Activated T-helper 2 cell treated with anti-CD3 and anti-CD28 coated beads, Interferon-gamma antibody, Interleukin-2, Interleukin-4, amounts not matched to agents 10 μg/mL and 5 μg/mL and 100 μg/mL, durations not matched to agents 14 hours and 24 hours and 36 hours (primary cell): Measurements from ENCODE around the gene BTBD18. TPM values are rescaled to one million over a fixed set of nuclear protein-coding genes. Genes with fewer than 3 reads are reported as not detected.
A peak's percentile ranks its signal among the peaks of the same experiment; 100 is the strongest.
"Not testable (repeated sequence)": the region's sequence is repeated elsewhere in the genome, so short reads cannot be mapped to it uniquely, and the experiment has no call there.

ENCODE experiments used
- DNase-seq: peaks from one replicate; pipeline ENCODE4 v3.0.0; 2021; ENCODE audit warnings: low spot score
- H3K27ac Mint-ChIP-seq: one replicate; pipeline ENCODE4 v1.8.0; 2021; ENCODE audit warnings: mixed read lengths
- H3K27me3 Mint-ChIP-seq: one replicate; pipeline ENCODE4 v1.8.0; 2021; ENCODE audit warnings: low read depth, mixed read lengths
- H3K36me3 Mint-ChIP-seq: one replicate; pipeline ENCODE4 v1.8.0; 2021; ENCODE audit warnings: low read depth, mixed read lengths
- H3K4me1 Mint-ChIP-seq: one replicate; pipeline ENCODE4 v1.8.0; 2021; ENCODE audit warnings: low read depth, mixed read lengths
- H3K4me3 Mint-ChIP-seq: one replicate; pipeline ENCODE4 v1.8.0; 2021; ENCODE audit warnings: low read depth, mild to moderate bottlenecking, moderate library complexity, mixed read lengths
- H3K9me3 Mint-ChIP-seq: one replicate; pipeline ENCODE4 v1.8.0; 2021; ENCODE audit warnings: mixed read lengths
- intact Hi-C: fragments of 100-400 bp; cut with micrococcal nuclease; formaldehyde crosslinking; loops from one replicate; pipeline ENCODE4 v1.15.1; 2023
- total RNA-seq: library from RNA; stranded (reverse); gene quantifications from 2 replicates; pipeline ENCODE4 v1.2.3, GENCODE V29; 2022

The BTBD18 gene
- total RNA-seq, 1 donor from 2014 or later: not detected

- intact Hi-C loops: loop anchor here (1.0 to 5.0 kb wide), 10 partner anchors 29 to 836 kb away; partner anchors contain the start of genes CLP1, LPXN, MED19 and TIMM10
- H3K4me3 Mint-ChIP-seq: peak within 1 kb of the TSS; percentile 96
- peak within 1 kb of the TSS; percentile 90 for H3K27ac Mint-ChIP-seq
- no peaks in the 10 kb centered on the region for H3K27me3 Mint-ChIP-seq
- H3K4me1 Mint-ChIP-seq: peaks cover 17% of the 10 kb centered on the region
- peaks cover 76% of the 10 kb centered on the region for H3K36me3 Mint-ChIP-seq
- no peaks in the 10 kb centered on the region for H3K9me3 Mint-ChIP-seq
- DNase-seq: peak; percentile 94
Measured at GRCh38 chr11:57741132-57742086, 10.2 kb downstream of the BTBD18 start, which contains the start of gene SELENOH. SELENOH (plus strand) TSS chr11:57741491; CDS start chr11:57741596, 105 bp downstream.

- no peak for DNase-seq
- H3K36me3 Mint-ChIP-seq: peaks cover 44% of the 10 kb centered on the region
Measured at GRCh38 chr11:57735619-57736298, 15.9 kb downstream of the BTBD18 start.

GRCh38 chr11:57732661-57733060, 19.0 kb downstream of the BTBD18 start:
- Mint-ChIP-seq H3K27ac (no peak overlapping the region), H3K27me3 (no peaks in the 10 kb centered on the region), H3K4me3 (no peak overlapping the region), H3K9me3 (no peaks in the 10 kb centered on the region), H3K36me3 (peaks cover 23% of the 10 kb centered on the region), H3K4me1 (peaks cover 15% of the 10 kb centered on the region)
- no peak for DNase-seq
- intact Hi-C loops: no loop called here

More at GRCh38 chr11:57735619-57736298, 15.9 kb downstream of the BTBD18 start:
- Mint-ChIP-seq H3K4me1 (peaks cover 15% of the 10 kb centered on the region), H3K27ac (peak overlapping the region; percentile 24), H3K4me3 (no peak overlapping the region), H3K27me3 (no peaks in the 10 kb centered on the region), H3K9me3 (no peaks in the 10 kb centered on the region)
- intact Hi-C loops: no loop called here

GRCh38 chr11:57729479-57729878, 22.1 kb downstream of the BTBD18 start:
- intact Hi-C loops: no loop called here
- Mint-ChIP-seq H3K4me3 (no peak overlapping the region), H3K4me1 (peaks cover 5% of the 10 kb centered on the region), H3K27me3 (no peaks in the 10 kb centered on the region), H3K36me3 (peaks cover 7% of the 10 kb centered on the region), H3K9me3 (no peaks in the 10 kb centered on the region), H3K27ac (no peak overlapping the region)
- DNase-seq: no peak

GRCh38 chr11:57728829-57729228, 22.8 kb downstream of the BTBD18 start:
- DNase-seq: no peak
- Mint-ChIP-seq H3K27ac (no peak overlapping the region), H3K4me1 (peaks cover 5% of the 10 kb centered on the region), H3K36me3 (peaks cover 3% of the 10 kb centered on the region), H3K9me3 (no peaks in the 10 kb centered on the region), H3K4me3 (no peak overlapping the region), H3K27me3 (no peaks in the 10 kb centered on the region)
- intact Hi-C loops: no loop called here

- H3K4me1 Mint-ChIP-seq: peaks cover 5% of the 10 kb centered on the region
- DNase-seq: no peak
- peaks cover 3% of the 10 kb centered on the region for H3K36me3 Mint-ChIP-seq
- no peak overlapping the region for H3K4me3 Mint-ChIP-seq
- no peaks in the 10 kb centered on the region for H3K9me3 Mint-ChIP-seq
- H3K27ac Mint-ChIP-seq: no peak overlapping the region
- intact Hi-C loops: no loop called here
- no peaks in the 10 kb centered on the region for H3K27me3 Mint-ChIP-seq
Measured at GRCh38 chr11:57727185-57727584, 24.4 kb downstream of the BTBD18 start.

GRCh38 chr11:57716726-57717125, 34.9 kb downstream of the BTBD18 start:
- intact Hi-C loops: loop anchor here (10.0 kb wide), 1 partner anchor 1838 kb away; no protein-coding TSS in a partner anchor
- not testable (repeated sequence) for DNase-seq, H3K9me3 Mint-ChIP-seq, H3K27me3 Mint-ChIP-seq, H3K27ac Mint-ChIP-seq, H3K4me3 Mint-ChIP-seq
- H3K4me1 Mint-ChIP-seq: peaks cover 13% of the 10 kb centered on the region
- H3K36me3 Mint-ChIP-seq: peaks cover 39% of the 10 kb centered on the region

- Mint-ChIP-seq H3K27me3 (no peaks in the 10 kb centered on the region), H3K36me3 (peaks cover 30% of the 10 kb centered on the region), H3K27ac (no peak overlapping the region), H3K4me1 (peaks cover 28% of the 10 kb centered on the region), H3K9me3 (no peaks in the 10 kb centered on the region), H3K4me3 (peak overlapping the region; percentile 99)
- no peak for DNase-seq
- intact Hi-C loops: loop anchor here (2.0 to 10.0 kb wide), 2 partner anchors 87 to 1841 kb away; no protein-coding TSS in a partner anchor
Measured at GRCh38 chr11:57713835-57714234, 37.8 kb downstream of the BTBD18 start.

- no peaks in the 10 kb centered on the region for H3K9me3 Mint-ChIP-seq
- peak within 1 kb of the TSS; percentile 99 for H3K4me3 Mint-ChIP-seq
- DNase-seq: peak; percentile 90
- H3K4me1 Mint-ChIP-seq: peaks cover 35% of the 10 kb centered on the region
- peaks cover 27% of the 10 kb centered on the region for H3K36me3 Mint-ChIP-seq
- no peaks in the 10 kb centered on the region for H3K27me3 Mint-ChIP-seq
- intact Hi-C loops: loop anchor here (1.0 to 10.0 kb wide), 9 partner anchors 29 to 1842 kb away; partner anchors contain the start of genes CLP1, SELENOH and TIMM10
- peak within 1 kb of the TSS; percentile 94 for H3K27ac Mint-ChIP-seq
Measured at GRCh38 chr11:57712256-57713150, 39.1 kb downstream of the BTBD18 start, which contains the start of gene TMX2. TMX2 (plus strand) TSS chr11:57712593; CDS start chr11:57712619, 26 bp downstream.

- H3K4me1 Mint-ChIP-seq: peaks cover 35% of the 10 kb centered on the region
- H3K27me3 Mint-ChIP-seq: no peaks in the 10 kb centered on the region
- H3K4me3 Mint-ChIP-seq: peak within 1 kb of the TSS; percentile 99
- intact Hi-C loops: loop anchor here (1.0 to 10.0 kb wide), 9 partner anchors 30 to 1843 kb away; partner anchors contain the start of genes CLP1, SELENOH and TIMM10
- no peaks in the 10 kb centered on the region for H3K9me3 Mint-ChIP-seq
- H3K36me3 Mint-ChIP-seq: peaks cover 24% of the 10 kb centered on the region
- H3K27ac Mint-ChIP-seq: peak within 1 kb of the TSS; percentile 94
- peak; percentile 72 for DNase-seq
Measured at GRCh38 chr11:57711414-57712255, 40.0 kb downstream of the BTBD18 start, which contains the start of gene MED19. MED19 (minus strand) TSS chr11:57712215; CDS start chr11:57712179, 36 bp downstream.

- Mint-ChIP-seq H3K4me3 (no peak overlapping the region), H3K9me3 (no peaks in the 10 kb centered on the region), H3K27ac (peak overlapping the region; percentile 14), H3K27me3 (no peaks in the 10 kb centered on the region), H3K4me1 (peaks cover 35% of the 10 kb centered on the region), H3K36me3 (peaks cover 31% of the 10 kb centered on the region)
- DNase-seq: no peak
- intact Hi-C loops: loop anchor here (10.0 kb wide), 1 partner anchor 1845 kb away; no protein-coding TSS in a partner anchor
Measured at GRCh38 chr11:57709802-57710367, 41.7 kb downstream of the BTBD18 start.
